OCI-LY3 (cell line): ENCODE measurements around the gene CLEC17A.
"Not testable (repeated sequence)": the region's sequence is repeated elsewhere in the genome, so short reads cannot be mapped to it uniquely, and the experiment has no call there.

ENCODE experiments used
- H2AFZ ChIP-seq: fragments of 200-600, 300-600 bp; shearing (Covaris generic); 2 replicates; pipeline ENCODE4 v1.6.0; 2014; ENCODE audit warnings: antibody characterized with exemption, low read depth, low read length
- H3K27ac ChIP-seq: fragments of 200-600, 300-600 bp; sonication (generic); 2 replicates; pipeline ENCODE4 v1.5.1; 2014; ENCODE audit warnings: mild to moderate bottlenecking, low read length, moderate library complexity, mixed read lengths
- H3K27me3 ChIP-seq: fragments of 200-600, 300-600 bp; sonication (generic); 2 replicates; pipeline ENCODE4 v1.6.1; 2014; ENCODE audit warnings: low read depth, low read length, mixed read lengths
- H3K36me3 ChIP-seq: fragments of 200-600, 300-600 bp; sonication (generic); replicated peaks from 2 replicates; pipeline ENCODE3; 2014; ENCODE audit warnings: low read depth, low read length, mixed read lengths
- H3K4me1 ChIP-seq: fragments of 300-600, 200-600 bp; sonication (generic); 2 replicates; pipeline ENCODE4 v1.6.1; 2014; ENCODE audit warnings: low read length, mixed read lengths
- H3K4me2 ChIP-seq: fragments of 200-600, 300-600 bp; sonication (generic); 2 replicates; pipeline ENCODE4 v1.6.1; 2014; ENCODE audit warnings: low read length, mixed read lengths
- H3K4me3 ChIP-seq: fragments of 300-600, 200-600 bp; sonication (generic); 2 replicates; pipeline ENCODE4 v1.5.1; 2014; ENCODE audit warnings: antibody characterized with exemption, mild to moderate bottlenecking, low read length, moderate library complexity
- H3K79me2 ChIP-seq: fragments of 300-600, 200-600 bp; shearing (Covaris generic); 2 replicates; pipeline ENCODE4 v1.6.1; 2014; ENCODE audit warnings: mild to moderate bottlenecking, low read length, mixed read lengths
- H3K9ac ChIP-seq: fragments of 300-600, 200-600 bp; shearing (Covaris generic); 2 replicates; pipeline ENCODE4 v1.6.0; 2014; ENCODE audit warnings: mild to moderate bottlenecking, low read length, moderate library complexity
- H3K9me3 ChIP-seq: fragments of 200-600, 300-600 bp; shearing (Covaris generic); 2 replicates; pipeline ENCODE4 v1.6.1; 2014; ENCODE audit warnings: low read length, mixed read lengths; ENCODE audit not compliant: insufficient read depth
- H4K20me1 ChIP-seq: fragments of 200-600, 300-600 bp; sonication (generic); 2 replicates; pipeline ENCODE4 v1.6.1; 2016; ENCODE audit warnings: low read length, mixed read lengths; ENCODE audit not compliant: insufficient read depth
- CTCF ChIP-seq: fragments of 200-600, 300-600 bp; sonication (generic); IDR thresholded peaks from 2 replicates; pipeline ENCODE4 v1.5.1; 2014; ENCODE audit warnings: antibody characterized with exemption, low read length, low read depth
- EZH2phosphoT487 ChIP-seq: fragments of 200-600 bp; shearing (Covaris generic); IDR thresholded peaks from 2 replicates; pipeline ENCODE4 v1.6.1; 2018; ENCODE audit warnings: antibody characterized with exemption, mixed run types, low read depth

Gene CLEC17A

GRCh38 chr19:14550201-14550754 lies 32.6 kb upstream of the CLEC17A start:
- no peak overlapping the region for H3K4me3 ChIP-seq
- H3K4me2 ChIP-seq, result no peak overlapping the region
- TF ChIP-seq CTCF, result no peak
- no peak for TF ChIP-seq EZH2phosphoT487
- no peaks in the 10 kb centered on the region for H3K27me3 ChIP-seq
- peaks cover 54% of the 10 kb centered on the region for H3K79me2 ChIP-seq
- H3K9me3 ChIP-seq, result no peaks in the 10 kb centered on the region
- peaks cover 15% of the 10 kb centered on the region for H3K36me3 ChIP-seq
- peaks cover 54% of the 10 kb centered on the region for H4K20me1 ChIP-seq
- H3K27ac ChIP-seq, result no peak overlapping the region
- H3K9ac ChIP-seq, result no peak overlapping the region
- H3K4me1 ChIP-seq, result no peaks in the 10 kb centered on the region
- no peak overlapping the region for H2AFZ ChIP-seq

- not testable (repeated sequence) for H3K9me3 ChIP-seq, H3K4me2 ChIP-seq, H3K36me3 ChIP-seq, H3K4me3 ChIP-seq, H3K27ac ChIP-seq, H3K9ac ChIP-seq, H2AFZ ChIP-seq, H3K27me3 ChIP-seq, H3K4me1 ChIP-seq
- H4K20me1 ChIP-seq, result peaks cover 56% of the 10 kb centered on the region
- TF ChIP-seq CTCF, result peak; percentile 17; the same call in 1 of the 2 replicates
- peaks cover 52% of the 10 kb centered on the region for H3K79me2 ChIP-seq
Measured at GRCh38 chr19:14551134-14552005, 31.5 kb upstream of the CLEC17A start.

GRCh38 chr19:14552006-14552360 lies 30.9 kb upstream of the CLEC17A start:
- not testable (repeated sequence) for H3K9ac ChIP-seq, H3K4me2 ChIP-seq, H3K27me3 ChIP-seq, H3K27ac ChIP-seq, H3K36me3 ChIP-seq, H3K9me3 ChIP-seq, H2AFZ ChIP-seq, H3K4me1 ChIP-seq, H3K4me3 ChIP-seq
- H3K79me2 ChIP-seq, result peaks cover 51% of the 10 kb centered on the region
- H4K20me1 ChIP-seq, result peaks cover 59% of the 10 kb centered on the region

- Histone ChIP-seq H3K9me3 (no peaks in the 10 kb centered on the region), H3K4me2 (no peak overlapping the region), H3K79me2 (peaks cover 53% of the 10 kb centered on the region), H4K20me1 (peaks cover 58% of the 10 kb centered on the region), H3K27me3 (no peaks in the 10 kb centered on the region), H3K9ac (no peak overlapping the region), H3K36me3 (peaks cover 8% of the 10 kb centered on the region), H2AFZ (no peak overlapping the region), H3K27ac (no peak overlapping the region), H3K4me3 (no peak overlapping the region), H3K4me1 (peaks cover 3% of the 10 kb centered on the region; the same call in 1 of the 2 replicates)
- TF ChIP-seq CTCF, result no peak
- TF ChIP-seq EZH2phosphoT487, result no peak
Measured at GRCh38 chr19:14553042-14553938, 29.6 kb upstream of the CLEC17A start.
